Fibroblast of lung (primary cell): ENCODE results near the gene CCT7. TPM values are rescaled to one million over a fixed set of nuclear protein-coding genes. Genes with fewer than 3 reads are reported as not detected.

Experiments
- DNase-seq, 2 donors: peaks; one replicate each; pipeline versions ENCODE4 v3.0.0 to v3.0.0-alpha.2; 2010; ENCODE audit warnings: low read depth in 2 of 2
- H2AFZ ChIP-seq: 2 replicates; pipeline ENCODE4 v1.5.1; 2012; ENCODE audit warnings: low read length, control low read depth, inconsistent platforms
- H3K27ac ChIP-seq: 2 replicates; pipeline ENCODE4 v1.5.1; 2011; ENCODE audit warnings: low read length, control low read depth; ENCODE audit not compliant: insufficient read depth
- H3K27me3 ChIP-seq: 2 replicates; pipeline ENCODE4 v1.5.1; 2011; ENCODE audit warnings: mild to moderate bottlenecking, low read length; ENCODE audit not compliant: control insufficient read depth, insufficient read depth
- H3K36me3 ChIP-seq: 2 replicates; pipeline ENCODE4 v1.5.1; 2011; ENCODE audit warnings: low read length; ENCODE audit not compliant: control insufficient read depth, insufficient read depth
- H3K4me1 ChIP-seq: 2 replicates; pipeline ENCODE4 v1.5.1; 2011; ENCODE audit warnings: low read length; ENCODE audit not compliant: control insufficient read depth, insufficient read depth; ENCODE audit errors: extremely low read depth
- H3K4me2 ChIP-seq: 2 replicates; pipeline ENCODE4 v1.5.1; 2011; ENCODE audit warnings: low read length, control low read depth; ENCODE audit not compliant: insufficient read depth; ENCODE audit errors: extremely low read depth
- H3K4me3 ChIP-seq, 4 experiments: fragments of 200-600 bp in 1 of 4; sonication (generic) in 1 of 4; replicated peaks in 1 of 4; 2 replicates each; pipeline ENCODE4 v1.5.1; 2011 to 2016; ENCODE audit warnings: low read length in 4 of 4, low read depth in 3 of 4, mild to moderate bottlenecking in 3 of 4, control low read depth in 2 of 4, inconsistent platforms in 1 of 4, mixed read lengths in 1 of 4; ENCODE audit not compliant: insufficient read depth in 1 of 4; ENCODE audit errors: control extremely low read depth in 1 of 4
- H3K79me2 ChIP-seq: 2 replicates; pipeline ENCODE4 v1.5.1; 2012; ENCODE audit warnings: mild to moderate bottlenecking, low read length, inconsistent platforms; ENCODE audit not compliant: control insufficient read depth, insufficient read depth
- H3K9ac ChIP-seq: 2 replicates; pipeline ENCODE4 v1.5.1; 2011; ENCODE audit warnings: mild to moderate bottlenecking, low read length, control low read depth; ENCODE audit not compliant: insufficient read depth
- H3K9me3 ChIP-seq: 2 replicates; pipeline ENCODE4 v1.5.1; 2012; ENCODE audit warnings: low read depth, low read length; ENCODE audit not compliant: control insufficient read depth, insufficient read depth
- H4K20me1 ChIP-seq: 2 replicates; pipeline ENCODE4 v1.5.1; 2011; ENCODE audit warnings: low read length; ENCODE audit not compliant: control insufficient read depth, insufficient read depth; ENCODE audit errors: extremely low read depth
- EZH2 ChIP-seq: IDR thresholded peaks from 2 replicates; pipeline ENCODE4 v1.5.1; 2012; ENCODE audit warnings: low read length, control low read depth, mild to moderate bottlenecking; ENCODE audit errors: missing control alignments
- polyA plus RNA-seq, 2 donors: library from polyadenylated mRNA; depleted of rRNA in 1 of 2; stranded (reverse) in 1 of 2; unstranded in 1 of 2; fragments of >200 nt; gene quantifications; 2 replicates each; pipeline ENCODE4 v1.2.1, GENCODE V29; 2011 to 2012; ENCODE audit warnings: missing spikeins in 1 of 2
- total RNA-seq: library from RNA; depleted of rRNA; stranded (reverse); fragments of >200 nt; gene quantifications from 2 replicates; pipeline ENCODE4 v1.2.1, GENCODE V29; 2014
- TF ChIP-seq, protein P1 (sequence below), 2 donors: IDR thresholded peaks in 1 of 2; conservative IDR thresholded peaks in 1 of 2; 1 replicate in 1 of 2; 2 replicates in 1 of 2; pipeline ENCODE4 v1.5.1; 2011 to 2012; ENCODE audit warnings: low read length in 2 of 2, control low read depth in 1 of 2, inconsistent platforms in 1 of 2, low read depth in 1 of 2, mild to moderate bottlenecking in 1 of 2

CCT7 gene
- total and polyA plus RNA-seq, 2 donors (not counting 1 experiment from before 2014, with no cell fraction given): 233 to 299 TPM

- DNase-seq: no peak
- Histone ChIP-seq H3K27ac (no peak overlapping the region), H3K79me2 (peaks cover 15% of the 10 kb centered on the region), H3K9ac (no peak overlapping the region), H3K4me2 (no peak overlapping the region), H3K9me3 (no peaks in the 10 kb centered on the region), H2AFZ (no peak overlapping the region), H3K36me3 (peaks cover 26% of the 10 kb centered on the region), H3K4me1 (no peaks in the 10 kb centered on the region), H3K4me3 (no peak overlapping the region), H4K20me1 (no peaks in the 10 kb centered on the region), H3K27me3 (no peaks in the 10 kb centered on the region)
- TF ChIP-seq EZH2: no peak
- TF ChIP-seq, protein P1, sequence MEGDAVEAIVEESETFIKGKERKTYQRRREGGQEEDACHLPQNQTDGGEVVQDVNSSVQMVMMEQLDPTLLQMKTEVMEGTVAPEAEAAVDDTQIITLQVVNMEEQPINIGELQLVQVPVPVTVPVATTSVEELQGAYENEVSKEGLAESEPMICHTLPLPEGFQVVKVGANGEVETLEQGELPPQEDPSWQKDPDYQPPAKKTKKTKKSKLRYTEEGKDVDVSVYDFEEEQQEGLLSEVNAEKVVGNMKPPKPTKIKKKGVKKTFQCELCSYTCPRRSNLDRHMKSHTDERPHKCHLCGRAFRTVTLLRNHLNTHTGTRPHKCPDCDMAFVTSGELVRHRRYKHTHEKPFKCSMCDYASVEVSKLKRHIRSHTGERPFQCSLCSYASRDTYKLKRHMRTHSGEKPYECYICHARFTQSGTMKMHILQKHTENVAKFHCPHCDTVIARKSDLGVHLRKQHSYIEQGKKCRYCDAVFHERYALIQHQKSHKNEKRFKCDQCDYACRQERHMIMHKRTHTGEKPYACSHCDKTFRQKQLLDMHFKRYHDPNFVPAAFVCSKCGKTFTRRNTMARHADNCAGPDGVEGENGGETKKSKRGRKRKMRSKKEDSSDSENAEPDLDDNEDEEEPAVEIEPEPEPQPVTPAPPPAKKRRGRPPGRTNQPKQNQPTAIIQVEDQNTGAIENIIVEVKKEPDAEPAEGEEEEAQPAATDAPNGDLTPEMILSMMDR (conservative IDR thresholded peaks at IDR 0.05 in 1 of 2, IDR thresholded peaks at IDR 0.05 in 1 of 2; ENCODE audit: low read depth in 1 of 2, low read length in 2 of 2): no peak
Measured at GRCh38 chr2:73244580-73244979, 10.5 kb downstream of the CCT7 start.

DNA sequence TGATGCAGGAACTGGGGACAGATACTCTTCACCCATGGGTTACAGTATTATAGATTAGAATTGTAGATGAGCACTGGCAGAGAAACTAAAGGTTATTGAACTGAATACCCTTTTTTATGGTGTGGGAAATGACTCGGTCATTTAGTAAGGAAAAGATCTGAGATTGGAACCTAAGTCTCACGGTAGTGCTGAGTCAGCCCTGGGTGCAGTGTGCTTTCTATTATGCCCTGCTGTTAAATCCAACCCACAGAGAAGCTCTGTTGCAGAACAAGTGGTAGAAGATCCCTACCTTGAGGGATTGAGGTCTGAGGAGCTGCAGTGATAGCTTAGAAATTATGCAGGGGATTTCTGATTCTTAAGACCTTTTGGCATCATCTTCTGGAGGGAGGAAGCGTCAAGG is 12.7 kb downstream of the CCT7 start:
- no peaks in the 10 kb centered on the region for H3K4me1 ChIP-seq
- H3K9ac ChIP-seq: no peak overlapping the region
- TF ChIP-seq, protein P1 (conservative IDR thresholded peaks at IDR 0.05 in 1 of 2, IDR thresholded peaks at IDR 0.05 in 1 of 2; ENCODE audit: low read depth in 1 of 2, low read length in 2 of 2): no peak
- no peak for TF ChIP-seq EZH2
- H3K4me2 ChIP-seq: no peak overlapping the region
- DNase-seq: no peak
- H3K36me3 ChIP-seq: peaks cover 34% of the 10 kb centered on the region
- no peak overlapping the region for H3K27ac ChIP-seq
- H3K4me3 ChIP-seq: no peak overlapping the region
- no peaks in the 10 kb centered on the region for H3K27me3 ChIP-seq
- H4K20me1 ChIP-seq: no peaks in the 10 kb centered on the region
- H2AFZ ChIP-seq: no peak overlapping the region
- H3K9me3 ChIP-seq: no peaks in the 10 kb centered on the region
- H3K79me2 ChIP-seq: peaks cover 5% of the 10 kb centered on the region

DNA sequence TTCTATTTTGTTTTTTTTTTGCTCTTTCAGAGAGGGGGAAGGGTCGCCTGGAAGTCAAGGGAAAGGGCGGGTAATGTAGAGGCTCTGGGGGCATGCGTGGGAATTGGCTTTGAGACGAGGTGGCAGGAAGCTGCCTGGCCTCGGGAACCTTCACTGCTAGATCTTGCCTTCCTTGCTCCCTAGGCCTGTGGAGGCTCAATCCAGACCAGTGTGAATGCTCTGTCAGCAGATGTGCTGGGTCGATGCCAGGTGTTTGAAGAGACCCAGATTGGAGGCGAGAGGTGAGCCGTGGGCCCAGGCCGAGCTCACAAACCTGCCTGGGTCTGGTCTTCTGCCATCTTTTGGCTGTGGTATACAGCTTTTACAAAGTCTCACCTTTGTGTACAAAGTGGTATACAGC is 15.5 kb downstream of the CCT7 start:
- Histone ChIP-seq H3K9ac (no peak overlapping the region), H3K27me3 (no peaks in the 10 kb centered on the region), H3K9me3 (no peaks in the 10 kb centered on the region), H3K4me2 (no peak overlapping the region), H2AFZ (no peak overlapping the region), H3K4me1 (no peaks in the 10 kb centered on the region), H3K4me3 (no peak overlapping the region), H4K20me1 (no peaks in the 10 kb centered on the region), H3K27ac (no peak overlapping the region), H3K36me3 (peaks cover 31% of the 10 kb centered on the region), H3K79me2 (no peaks in the 10 kb centered on the region)
- no peak for DNase-seq
- TF ChIP-seq, protein P1 (conservative IDR thresholded peaks at IDR 0.05 in 1 of 2, IDR thresholded peaks at IDR 0.05 in 1 of 2; ENCODE audit: low read depth in 1 of 2, low read length in 2 of 2): no peak
- no peak for TF ChIP-seq EZH2
